ENCODE data around the gene NDUFV3. TPM values are rescaled to one million over a fixed set of nuclear protein-coding genes. Genes with fewer than 3 reads are reported as not detected.
"Not testable (repeated sequence)": the region's sequence is repeated elsewhere in the genome, so short reads cannot be mapped to it uniquely, and the experiment has no call there.

Gene NDUFV3
- 19.3 TPM for total RNA-seq

DNA sequence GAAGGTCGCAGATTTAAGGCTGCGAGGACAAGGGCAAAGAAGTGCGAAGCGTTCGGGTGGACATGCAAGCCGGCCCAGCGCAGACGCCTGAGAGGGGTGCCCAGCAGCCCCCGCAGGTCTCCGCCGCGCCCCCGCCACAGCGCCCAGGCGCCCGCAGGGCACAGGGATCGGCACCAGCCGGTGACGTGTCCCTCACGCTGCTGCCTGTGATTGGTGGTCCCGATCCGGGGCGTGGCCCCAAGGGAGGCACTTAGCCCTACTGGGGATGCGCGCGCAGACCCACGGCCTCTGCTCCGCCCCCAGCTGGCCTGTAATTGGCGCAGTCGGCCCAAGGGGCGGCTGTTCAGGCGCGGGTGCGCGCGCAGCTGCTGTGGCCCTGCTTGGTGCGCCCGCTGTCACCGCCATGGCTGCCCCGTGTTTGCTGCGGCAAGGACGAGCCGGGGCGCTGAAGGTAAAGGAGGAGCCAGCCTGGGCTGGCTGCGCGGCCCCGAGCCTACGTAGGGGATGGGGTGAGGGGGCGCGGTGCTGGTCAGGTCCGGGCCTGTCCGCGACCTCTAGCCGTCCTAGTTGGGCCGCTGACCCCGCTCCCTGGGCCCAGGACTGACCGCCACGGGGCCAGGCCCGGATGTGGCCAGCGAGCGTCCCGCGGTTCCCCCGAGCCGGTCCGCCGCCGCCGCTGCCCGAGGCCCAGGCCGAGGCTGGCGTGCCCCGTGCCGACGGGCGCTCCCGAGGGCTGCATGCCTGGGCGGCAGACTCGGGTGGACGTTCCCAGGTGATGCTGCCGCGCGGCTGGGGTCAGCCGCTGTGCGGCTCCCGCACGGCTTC is at the start of gene NDUFV3:
Gene NDUFV3, plus strand, starts transcription at position 379 of the 825 bp plus-strand sequence. Its CDS starts 25 bp downstream, at position 404.
- Histone ChIP-seq H3K4me3 (ENCODE audit: low read length) (peak within 1 kb of the TSS; percentile 89), H3K9me3 (ENCODE audit: low read depth, low read length) (no peaks in the 10 kb centered on the region), H3K27me3 (ENCODE audit: insufficient read depth, low read length) (no peaks in the 10 kb centered on the region), H3K4me1 (ENCODE audit: insufficient read depth, low read length) (peaks cover 12% of the 10 kb centered on the region)

GRCh38 chr21:42844411-42845113 is 48.5 kb upstream of the NDUFV3 start:
- Histone ChIP-seq H3K27me3 (ENCODE audit: insufficient read depth, low read length) (no peaks in the 10 kb centered on the region), H3K9me3 (ENCODE audit: low read depth, low read length) (no peaks in the 10 kb centered on the region), H3K4me3 (ENCODE audit: low read length) (no peak overlapping the region), H3K4me1 (ENCODE audit: insufficient read depth, low read length) (no peaks in the 10 kb centered on the region)

GRCh38 chr21:42845296-42845965 is 47.7 kb upstream of the NDUFV3 start:
- H3K4me3 ChIP-seq (ENCODE audit: low read length): no peak overlapping the region
- H3K9me3 ChIP-seq (ENCODE audit: low read depth, low read length): no peaks in the 10 kb centered on the region
- H3K27me3 ChIP-seq (ENCODE audit: insufficient read depth, low read length): no peaks in the 10 kb centered on the region
- no peaks in the 10 kb centered on the region for H3K4me1 ChIP-seq (ENCODE audit: insufficient read depth, low read length)

- Histone ChIP-seq H3K9me3 (ENCODE audit: low read depth, low read length) (no peaks in the 10 kb centered on the region), H3K27me3 (ENCODE audit: insufficient read depth, low read length) (no peaks in the 10 kb centered on the region), H3K4me3 (ENCODE audit: low read length) (no peak overlapping the region), H3K4me1 (ENCODE audit: insufficient read depth, low read length) (no peaks in the 10 kb centered on the region)
These were observed 46.9 kb upstream of the NDUFV3 start for GRCh38 chr21:42846221-42846620.

GRCh38 chr21:42847051-42847707 is 45.9 kb upstream of the NDUFV3 start:
- Histone ChIP-seq H3K9me3 (ENCODE audit: low read depth, low read length) (no peaks in the 10 kb centered on the region), H3K27me3 (ENCODE audit: insufficient read depth, low read length) (no peaks in the 10 kb centered on the region), H3K4me3 (ENCODE audit: low read length) (no peak overlapping the region), H3K4me1 (ENCODE audit: insufficient read depth, low read length) (no peaks in the 10 kb centered on the region)

- Histone ChIP-seq H3K4me3 (ENCODE audit: low read length) (no peak overlapping the region), H3K27me3 (ENCODE audit: insufficient read depth, low read length) (no peaks in the 10 kb centered on the region), H3K9me3 (ENCODE audit: low read depth, low read length) (no peaks in the 10 kb centered on the region), H3K4me1 (ENCODE audit: insufficient read depth, low read length) (no peaks in the 10 kb centered on the region)
These were observed 45.4 kb upstream of the NDUFV3 start for GRCh38 chr21:42847726-42848125.

DNA sequence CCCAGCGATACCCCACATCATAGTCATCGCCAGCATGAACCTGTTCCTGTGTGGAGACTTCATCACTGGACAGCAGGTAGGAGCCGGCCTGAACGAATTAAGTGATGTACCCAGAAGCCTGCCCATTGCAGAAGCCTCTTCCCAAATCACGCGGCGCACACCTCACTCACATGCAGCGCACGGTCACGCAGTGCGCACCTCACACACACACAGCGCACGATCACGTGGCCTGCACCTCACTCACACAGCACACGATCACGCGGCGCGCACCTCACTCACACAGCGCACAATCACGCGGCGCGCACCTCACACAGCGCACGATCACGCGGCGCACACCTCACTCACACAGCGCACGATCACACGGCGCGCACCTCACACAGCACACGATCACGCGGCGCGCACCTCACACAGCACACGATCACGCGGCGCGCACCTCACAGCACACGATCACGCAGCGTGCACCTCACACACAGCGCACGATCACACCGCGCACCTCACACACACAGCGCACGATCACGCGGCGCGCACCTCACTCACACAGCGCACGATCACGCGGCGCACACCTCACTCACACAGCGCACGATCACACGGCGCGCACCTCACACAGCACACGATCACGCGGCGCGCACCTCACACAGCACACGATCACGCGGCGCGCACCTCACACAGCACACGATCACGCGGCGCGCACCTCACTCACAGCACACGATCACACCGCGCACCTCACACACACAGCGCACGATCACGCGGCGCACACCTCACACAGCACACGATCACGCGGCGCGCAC is 44.8 kb upstream of the NDUFV3 start:
- H3K27me3 ChIP-seq (ENCODE audit: insufficient read depth, low read length); H3K4me1 ChIP-seq (ENCODE audit: insufficient read depth, low read length); H3K9me3 ChIP-seq (ENCODE audit: low read depth, low read length); H3K4me3 ChIP-seq (ENCODE audit: low read length): not testable (repeated sequence)

DNA sequence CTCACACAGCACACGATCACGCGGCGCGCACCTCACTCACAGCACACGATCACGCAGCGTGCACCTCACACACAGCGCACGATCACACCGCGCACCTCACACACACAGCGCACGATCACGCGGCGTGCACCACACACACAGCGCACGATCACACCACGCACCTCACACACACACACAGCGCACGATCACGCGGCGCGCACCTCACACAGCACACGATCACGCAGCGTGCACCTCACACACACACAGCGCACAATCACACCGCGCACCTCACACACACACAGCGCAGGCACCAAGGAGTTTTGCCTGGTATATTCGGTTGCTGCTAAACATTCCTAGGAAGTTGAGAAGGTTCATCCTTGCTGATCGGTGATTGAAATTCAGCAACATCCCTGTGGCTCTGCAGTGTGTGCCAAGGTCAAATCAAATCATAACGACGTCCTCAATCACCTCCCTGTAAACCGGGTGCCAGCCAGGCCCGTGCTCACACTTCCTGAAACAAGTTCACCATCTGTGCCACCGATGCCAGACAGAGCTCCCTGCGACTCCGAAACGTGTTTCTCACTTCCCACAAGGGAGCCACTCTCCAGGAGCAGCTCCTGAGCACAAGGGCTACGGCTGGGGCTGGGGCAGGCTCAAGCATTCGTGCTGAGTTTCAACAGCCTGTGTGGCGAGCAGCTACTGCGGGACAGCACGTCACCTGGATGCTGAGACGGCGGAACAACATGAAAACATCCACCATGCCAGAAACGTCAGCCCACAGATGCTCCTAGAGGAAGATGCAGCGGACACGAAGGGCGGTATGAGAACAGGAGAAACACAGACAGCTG is 44.0 kb upstream of the NDUFV3 start:
- Histone ChIP-seq H3K9me3 (ENCODE audit: low read depth, low read length) (no peaks in the 10 kb centered on the region), H3K4me3 (ENCODE audit: low read length) (no peak overlapping the region), H3K4me1 (ENCODE audit: insufficient read depth, low read length) (no peaks in the 10 kb centered on the region), H3K27me3 (ENCODE audit: insufficient read depth, low read length) (no peaks in the 10 kb centered on the region)

DNA sequence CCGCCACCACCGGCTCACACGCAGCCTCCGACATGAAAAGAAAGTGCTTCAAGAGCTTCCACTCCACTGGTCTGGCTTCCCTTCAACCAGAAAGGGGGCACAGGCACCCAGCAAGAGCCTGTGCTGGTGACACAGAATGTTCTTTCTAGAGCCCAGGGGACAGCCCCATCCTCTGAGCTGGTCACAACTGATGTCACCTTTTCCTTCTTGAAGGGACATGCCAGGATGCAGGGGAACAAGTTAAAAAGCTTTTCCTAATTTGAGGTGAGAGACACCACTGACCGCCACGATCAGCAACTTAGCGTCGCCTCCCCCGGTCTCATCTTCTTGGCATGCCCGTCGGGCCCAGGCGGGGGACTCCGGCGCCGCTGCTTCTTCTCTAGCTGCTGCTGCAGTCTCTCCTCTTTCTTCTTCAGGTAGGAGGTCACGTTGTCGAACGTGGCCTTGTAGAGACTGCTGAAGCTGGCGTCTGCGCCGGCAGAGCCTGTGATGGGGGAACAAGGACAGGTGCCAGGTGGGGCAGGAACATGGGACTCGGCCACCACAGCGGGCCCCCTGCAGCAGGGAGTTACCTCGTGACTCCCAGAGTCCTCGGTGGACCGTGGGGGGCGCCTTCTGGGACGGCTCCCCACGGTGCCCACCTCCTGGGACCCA is 43.2 kb upstream of the NDUFV3 start:
- no peaks in the 10 kb centered on the region for H3K9me3 ChIP-seq (ENCODE audit: low read depth, low read length)
- no peaks in the 10 kb centered on the region for H3K4me1 ChIP-seq (ENCODE audit: insufficient read depth, low read length)
- no peak overlapping the region for H3K4me3 ChIP-seq (ENCODE audit: low read length)
- H3K27me3 ChIP-seq (ENCODE audit: insufficient read depth, low read length): no peaks in the 10 kb centered on the region

DNA sequence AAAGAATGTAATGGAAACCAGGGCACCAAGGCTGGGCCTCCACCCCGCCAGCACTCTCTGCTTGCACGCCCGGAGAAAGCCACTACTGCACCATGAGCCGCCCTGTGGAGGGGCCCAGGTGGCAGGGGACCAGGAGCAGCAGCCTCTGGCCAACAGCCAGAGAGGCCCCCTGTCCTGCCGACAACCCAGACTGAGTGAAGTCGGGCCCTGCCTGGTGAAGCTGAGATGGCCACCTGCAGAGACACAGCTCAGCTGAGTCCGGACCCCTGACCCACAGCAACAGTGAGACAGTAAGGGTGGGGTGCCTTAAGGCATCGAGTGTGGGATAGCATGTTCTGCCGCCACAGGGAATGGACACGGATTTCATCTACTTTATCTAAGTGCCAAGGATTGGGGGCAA is 42.6 kb upstream of the NDUFV3 start:
- Histone ChIP-seq H3K4me1 (ENCODE audit: insufficient read depth, low read length) (no peaks in the 10 kb centered on the region), H3K4me3 (ENCODE audit: low read length) (no peak overlapping the region), H3K9me3 (ENCODE audit: low read depth, low read length) (no peaks in the 10 kb centered on the region), H3K27me3 (ENCODE audit: insufficient read depth, low read length) (no peaks in the 10 kb centered on the region)

- Histone ChIP-seq H3K27me3 (ENCODE audit: insufficient read depth, low read length) (no peaks in the 10 kb centered on the region), H3K9me3 (ENCODE audit: low read depth, low read length) (no peaks in the 10 kb centered on the region), H3K4me3 (ENCODE audit: low read length) (no peak overlapping the region), H3K4me1 (ENCODE audit: insufficient read depth, low read length) (no peaks in the 10 kb centered on the region)
These were observed 42.2 kb upstream of the NDUFV3 start for GRCh38 chr21:42850866-42851391.

DNA sequence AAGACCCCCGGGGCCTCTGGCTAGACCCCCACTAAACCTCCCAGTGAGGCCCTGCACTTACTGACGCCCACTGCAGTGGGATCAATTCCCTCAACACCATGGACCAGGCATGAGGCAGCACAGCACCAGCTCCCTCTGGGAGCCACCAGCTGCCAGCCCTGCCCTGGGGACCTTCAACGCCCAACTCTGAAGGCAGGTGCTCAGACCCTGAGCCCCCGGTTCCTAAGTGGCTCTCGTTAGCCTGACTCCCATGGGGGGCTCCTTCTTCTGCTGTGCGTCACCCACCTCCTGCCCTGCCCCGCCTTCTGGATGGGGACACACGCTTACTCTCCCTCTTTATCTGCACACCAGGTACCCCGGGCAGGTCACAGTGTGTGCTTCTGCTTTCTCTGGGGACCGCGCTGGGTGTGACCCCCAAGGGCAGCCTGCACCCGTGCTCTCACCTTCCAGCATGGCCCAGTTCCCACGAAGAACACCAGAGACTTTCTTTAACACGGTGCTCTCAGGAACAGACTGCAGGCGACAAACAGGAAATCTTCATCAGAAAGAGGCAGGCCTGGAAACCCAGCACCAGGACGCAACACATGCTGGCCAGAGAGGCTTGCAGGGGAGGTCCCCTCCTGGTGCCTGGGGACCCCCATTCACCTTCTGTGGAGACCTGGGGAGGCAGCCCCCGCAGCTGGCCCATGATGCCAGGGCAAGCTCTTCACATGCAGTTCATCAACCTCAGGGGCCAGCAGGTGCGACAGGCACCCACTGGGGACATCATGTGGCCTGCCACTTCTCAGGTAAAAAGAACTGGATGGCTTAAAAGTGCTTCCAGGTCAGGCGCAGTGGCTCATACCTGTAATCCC is 41.1 kb upstream of the NDUFV3 start:
- Histone ChIP-seq H3K4me1 (ENCODE audit: insufficient read depth, low read length) (no peaks in the 10 kb centered on the region), H3K27me3 (ENCODE audit: insufficient read depth, low read length) (no peaks in the 10 kb centered on the region), H3K9me3 (ENCODE audit: low read depth, low read length) (no peaks in the 10 kb centered on the region), H3K4me3 (ENCODE audit: low read length) (no peak overlapping the region)

Data from mononuclear cell (primary cell).